HepG2 (cell line): ENCODE data around the gene FOSB. TPM values are rescaled to one million over a fixed set of nuclear protein-coding genes. Genes with fewer than 3 reads are reported as not detected.

ENCODE experiments used
- CHD4 ChIP-seq: fragments of 200-600 bp; sonication (generic); IDR thresholded peaks from 2 replicates; pipeline ENCODE4 v1.7.0; 2017; ENCODE audit warnings: mild to moderate bottlenecking, low read length, borderline replicate concordance
- EHMT2 ChIP-seq: fragments of 200-600 bp; sonication (generic); IDR thresholded peaks from 2 replicates; pipeline ENCODE4 v1.7.0; 2017; ENCODE audit warnings: antibody characterized with exemption, low read depth, low read length, borderline replicate concordance
- HMG20A ChIP-seq: IDR thresholded peaks from 2 replicates; pipeline ENCODE4 v1.6.1; 2016; ENCODE audit warnings: borderline replicate concordance
- HNRNPH1 ChIP-seq: fragments of 200-400 bp; formaldehyde crosslinking; optimal IDR thresholded peaks from 2 replicates; pipeline ENCODE3; 2017; ENCODE audit warnings: mild to moderate bottlenecking, low read depth, low read length
- MIXL1 ChIP-seq: IDR thresholded peaks from 2 replicates; pipeline ENCODE4 v1.6.1; 2016
- POLR2A ChIP-seq, 2 experiments: IDR thresholded peaks; 2 replicates each; pipeline ENCODE4 v1.6.1; 2011; ENCODE audit warnings: low read depth in 2 of 2, low read length in 2 of 2, mild to moderate bottlenecking in 1 of 2, moderate library complexity in 1 of 2; ENCODE audit not compliant: insufficient read depth in 1 of 2
- REXO4 ChIP-seq: sonication (generic); formaldehyde crosslinking; IDR thresholded peaks from 2 replicates; pipeline ENCODE4 v1.8.0; 2022; ENCODE audit warnings: missing genetic modification reagents, mild to moderate bottlenecking, borderline replicate concordance
- SMAD3 ChIP-seq: sonication (generic); formaldehyde crosslinking; IDR thresholded peaks from 2 replicates; pipeline ENCODE4 v1.4.0; 2020; ENCODE audit warnings: missing genetic modification reagents
- TBX3 ChIP-seq: fragments of 450-650 bp; IDR thresholded peaks from 2 replicates; pipeline ENCODE4 v1.6.1; 2017; ENCODE audit warnings: antibody characterized with exemption, mild to moderate bottlenecking, inconsistent platforms, borderline replicate concordance
- WIZ ChIP-seq: sonication (generic); formaldehyde crosslinking; IDR thresholded peaks from 2 replicates; pipeline ENCODE4 v1.5.1; 2020; ENCODE audit warnings: mild to moderate bottlenecking, missing genetic modification reagents
- ZBTB42 ChIP-seq: sonication (generic); formaldehyde crosslinking; IDR thresholded peaks from 2 replicates; pipeline ENCODE4 v1.5.0; 2020; ENCODE audit warnings: mild to moderate bottlenecking, missing genetic modification reagents
- ZEB1 ChIP-seq: IDR thresholded peaks from 2 replicates; pipeline ENCODE4 v1.6.1; 2012; ENCODE audit warnings: mild to moderate bottlenecking, low read depth, inconsistent platforms; ENCODE audit not compliant: insufficient replicate concordance
- ZMYM2 ChIP-seq: sonication (generic); formaldehyde crosslinking; IDR thresholded peaks from 2 replicates; pipeline ENCODE4 v1.8.0; 2022; ENCODE audit warnings: mild to moderate bottlenecking, missing genetic modification reagents
- ZNF10 ChIP-seq: sonication (generic); formaldehyde crosslinking; IDR thresholded peaks from 2 replicates; pipeline ENCODE4 v1.4.0; 2020; ENCODE audit warnings: mild to moderate bottlenecking, low read depth, missing genetic modification reagents, borderline replicate concordance
- ZNF12 ChIP-seq: sonication (generic); formaldehyde crosslinking; IDR thresholded peaks from 2 replicates; pipeline ENCODE4 v1.5.0; 2020; ENCODE audit warnings: missing genetic modification reagents
- ZNF556 ChIP-seq: sonication (generic); formaldehyde crosslinking; IDR thresholded peaks from 2 replicates; pipeline ENCODE4 v1.4.0; 2020; ENCODE audit warnings: mild to moderate bottlenecking, missing genetic modification reagents, borderline replicate concordance
- ZNF569 ChIP-seq: sonication (generic); formaldehyde crosslinking; IDR thresholded peaks from 2 replicates; pipeline ENCODE4 v1.5.0; 2020; ENCODE audit warnings: mild to moderate bottlenecking, missing genetic modification reagents, moderate library complexity, borderline replicate concordance
- ZNF749 ChIP-seq: sonication (generic); formaldehyde crosslinking; IDR thresholded peaks from 2 replicates; pipeline ENCODE4 v1.8.0; 2022; ENCODE audit warnings: mild to moderate bottlenecking, missing genetic modification reagents, moderate library complexity, borderline replicate concordance
- polyA plus RNA-seq, 8 experiments: library from polyadenylated mRNA; depleted of rRNA in 3 of 8; stranded (reverse) in 7 of 8; unstranded in 1 of 8; fragments of >200 nt; fragmentation: Illumina TruSeq in 4 of 8; extraction: Trizol in 4 of 8; gene quantifications; 2 replicates each; pipeline versions ENCODE4 v1.2.1 to v1.2.3, GENCODE V29; 2011 to 2016; ENCODE audit warnings: low read depth in 4 of 8, missing spikeins in 1 of 8, mixed read lengths in 1 of 8; ENCODE audit not compliant: insufficient read depth in 1 of 8
- total RNA-seq, 5 experiments: library from RNA; depleted of rRNA; stranded (reverse); fragments of >200 nt; fragmentation: Illumina TruSeq; extraction: Trizol; gene quantifications; 2 replicates each; pipeline ENCODE4 v1.2.3, GENCODE V29; 2016; ENCODE audit warnings: low read depth in 1 of 5
- TF ChIP-seq, protein P1 (sequence below): sonication (generic); formaldehyde crosslinking; IDR thresholded peaks from 2 replicates; pipeline ENCODE4 v1.4.0; 2020; ENCODE audit warnings: missing genetic modification reagents
- TF ChIP-seq, protein P2 (sequence below): sonication (generic); formaldehyde crosslinking; IDR thresholded peaks from 2 replicates; pipeline ENCODE4 v1.4.0; 2020; ENCODE audit warnings: missing genetic modification reagents
- TF ChIP-seq, protein P3 (sequence below): sonication (generic); formaldehyde crosslinking; conservative IDR thresholded peaks from 2 replicates; pipeline ENCODE4 v1.8.1; 2023; ENCODE audit warnings: missing genetic modification reagents

Gene FOSB
- total and polyA plus RNA-seq, 2 of the 13 experiments (the other 11 are each of a cell fraction or from before 2014, with no cell fraction given): 2.8 to 6.0 TPM

GRCh38 chr19:45439569-45440258 lies 28.1 kb upstream of the FOSB start (continued):
- TF ChIP-seq, protein P1, sequence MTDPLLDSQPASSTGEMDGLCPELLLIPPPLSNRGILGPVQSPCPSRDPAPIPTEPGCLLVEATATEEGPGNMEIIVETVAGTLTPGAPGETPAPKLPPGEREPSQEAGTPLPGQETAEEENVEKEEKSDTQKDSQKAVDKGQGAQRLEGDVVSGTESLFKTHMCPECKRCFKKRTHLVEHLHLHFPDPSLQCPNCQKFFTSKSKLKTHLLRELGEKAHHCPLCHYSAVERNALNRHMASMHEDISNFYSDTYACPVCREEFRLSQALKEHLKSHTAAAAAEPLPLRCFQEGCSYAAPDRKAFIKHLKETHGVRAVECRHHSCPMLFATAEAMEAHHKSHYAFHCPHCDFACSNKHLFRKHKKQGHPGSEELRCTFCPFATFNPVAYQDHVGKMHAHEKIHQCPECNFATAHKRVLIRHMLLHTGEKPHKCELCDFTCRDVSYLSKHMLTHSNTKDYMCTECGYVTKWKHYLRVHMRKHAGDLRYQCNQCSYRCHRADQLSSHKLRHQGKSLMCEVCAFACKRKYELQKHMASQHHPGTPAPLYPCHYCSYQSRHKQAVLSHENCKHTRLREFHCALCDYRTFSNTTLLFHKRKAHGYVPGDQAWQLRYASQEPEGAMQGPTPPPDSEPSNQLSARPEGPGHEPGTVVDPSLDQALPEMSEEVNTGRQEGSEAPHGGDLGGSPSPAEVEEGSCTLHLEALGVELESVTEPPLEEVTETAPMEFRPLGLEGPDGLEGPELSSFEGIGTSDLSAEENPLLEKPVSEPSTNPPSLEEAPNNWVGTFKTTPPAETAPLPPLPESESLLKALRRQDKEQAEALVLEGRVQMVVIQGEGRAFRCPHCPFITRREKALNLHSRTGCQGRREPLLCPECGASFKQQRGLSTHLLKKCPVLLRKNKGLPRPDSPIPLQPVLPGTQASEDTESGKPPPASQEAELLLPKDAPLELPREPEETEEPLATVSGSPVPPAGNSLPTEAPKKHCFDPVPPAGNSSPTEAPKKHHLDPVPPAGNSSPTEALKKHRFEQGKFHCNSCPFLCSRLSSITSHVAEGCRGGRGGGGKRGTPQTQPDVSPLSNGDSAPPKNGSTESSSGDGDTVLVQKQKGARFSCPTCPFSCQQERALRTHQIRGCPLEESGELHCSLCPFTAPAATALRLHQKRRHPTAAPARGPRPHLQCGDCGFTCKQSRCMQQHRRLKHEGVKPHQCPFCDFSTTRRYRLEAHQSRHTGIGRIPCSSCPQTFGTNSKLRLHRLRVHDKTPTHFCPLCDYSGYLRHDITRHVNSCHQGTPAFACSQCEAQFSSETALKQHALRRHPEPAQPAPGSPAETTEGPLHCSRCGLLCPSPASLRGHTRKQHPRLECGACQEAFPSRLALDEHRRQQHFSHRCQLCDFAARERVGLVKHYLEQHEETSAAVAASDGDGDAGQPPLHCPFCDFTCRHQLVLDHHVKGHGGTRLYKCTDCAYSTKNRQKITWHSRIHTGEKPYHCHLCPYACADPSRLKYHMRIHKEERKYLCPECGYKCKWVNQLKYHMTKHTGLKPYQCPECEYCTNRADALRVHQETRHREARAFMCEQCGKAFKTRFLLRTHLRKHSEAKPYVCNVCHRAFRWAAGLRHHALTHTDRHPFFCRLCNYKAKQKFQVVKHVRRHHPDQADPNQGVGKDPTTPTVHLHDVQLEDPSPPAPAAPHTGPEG (CRISPR knock-in tag): 0 out of 2 replicates have a peak, but pooled peaks have one; percentile 51
- TF ChIP-seq ZNF569 (CRISPR knock-in tag) (no peak), REXO4 (CRISPR knock-in tag) (no peak), EHMT2 (no peak), ZNF12 (no peak), ZNF556 (no peak), ZMYM2 (CRISPR knock-in tag) (no peak), CHD4 (no peak), HNRNPH1 (no peak), ZNF10 (no peak), MIXL1 (CRISPR knock-in tag) (no peak), HMG20A (CRISPR knock-in tag) (no peak), WIZ (no peak), ZBTB42 (CRISPR knock-in tag) (no peak), TBX3 (no peak), ZNF749 (CRISPR knock-in tag) (peak; percentile 63; the same call in 1 of the 2 replicates), POLR2A (IDR thresholded peaks at IDR 0.05; ENCODE audit: insufficient read depth in 1 of 2, low read depth in 2 of 2, low read length in 2 of 2) (no peak), ZEB1 (no peak), SMAD3 (no peak)
- TF ChIP-seq, protein P2, sequence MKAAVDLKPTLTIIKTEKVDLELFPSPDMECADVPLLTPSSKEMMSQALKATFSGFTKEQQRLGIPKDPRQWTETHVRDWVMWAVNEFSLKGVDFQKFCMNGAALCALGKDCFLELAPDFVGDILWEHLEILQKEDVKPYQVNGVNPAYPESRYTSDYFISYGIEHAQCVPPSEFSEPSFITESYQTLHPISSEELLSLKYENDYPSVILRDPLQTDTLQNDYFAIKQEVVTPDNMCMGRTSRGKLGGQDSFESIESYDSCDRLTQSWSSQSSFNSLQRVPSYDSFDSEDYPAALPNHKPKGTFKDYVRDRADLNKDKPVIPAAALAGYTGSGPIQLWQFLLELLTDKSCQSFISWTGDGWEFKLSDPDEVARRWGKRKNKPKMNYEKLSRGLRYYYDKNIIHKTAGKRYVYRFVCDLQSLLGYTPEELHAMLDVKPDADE (CRISPR knock-in tag): no peak
- TF ChIP-seq, protein P3, sequence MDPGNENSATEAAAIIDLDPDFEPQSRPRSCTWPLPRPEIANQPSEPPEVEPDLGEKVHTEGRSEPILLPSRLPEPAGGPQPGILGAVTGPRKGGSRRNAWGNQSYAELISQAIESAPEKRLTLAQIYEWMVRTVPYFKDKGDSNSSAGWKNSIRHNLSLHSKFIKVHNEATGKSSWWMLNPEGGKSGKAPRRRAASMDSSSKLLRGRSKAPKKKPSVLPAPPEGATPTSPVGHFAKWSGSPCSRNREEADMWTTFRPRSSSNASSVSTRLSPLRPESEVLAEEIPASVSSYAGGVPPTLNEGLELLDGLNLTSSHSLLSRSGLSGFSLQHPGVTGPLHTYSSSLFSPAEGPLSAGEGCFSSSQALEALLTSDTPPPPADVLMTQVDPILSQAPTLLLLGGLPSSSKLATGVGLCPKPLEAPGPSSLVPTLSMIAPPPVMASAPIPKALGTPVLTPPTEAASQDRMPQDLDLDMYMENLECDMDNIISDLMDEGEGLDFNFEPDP: no peak
